Measurements from ENCODE around the gene BSN. TPM values are rescaled to one million over a fixed set of nuclear protein-coding genes. Genes with fewer than 3 reads are reported as not detected.

BSN gene
- total RNA-seq, 4 donors from 2014 or later = 0.04 to 0.36 (median 0.14) TPM

- no peak for DNase-seq (ENCODE audit: low spot score in 2 of 2)
- no peak overlapping the region for H3K4me3 ChIP-seq (ENCODE audit: low read depth, poor library complexity, severe bottlenecking)
- 57 to 61% methylated on average over 61 to 65 of the region's 75 CpGs for WGBS, 2 donors
- intact Hi-C loops (cut with DNase I; ENCODE audit: low total_unique reads) = no loop called here
- no peak for TF ChIP-seq POLR2A (IDR thresholded peaks at IDR 0.05)
- TF ChIP-seq CTCF (IDR thresholded peaks at IDR 0.05) = no peak
Measured at GRCh38 chr3:49717959-49718857, 163.9 kb downstream of the BSN start.

GRCh38 chr3:49718858-49719213 is 164.6 kb downstream of the BSN start:
- 8 to 17% methylated on average over 27 to 33 of the region's 33 CpGs for WGBS, 2 donors
- intact Hi-C loops (cut with DNase I; ENCODE audit: low total_unique reads) = no loop called here
- no peak for TF ChIP-seq POLR2A (IDR thresholded peaks at IDR 0.05)
- TF ChIP-seq CTCF (IDR thresholded peaks at IDR 0.05) = no peak
- no peak for DNase-seq (ENCODE audit: low spot score in 2 of 2)
- H3K4me3 ChIP-seq (ENCODE audit: low read depth, poor library complexity, severe bottlenecking) = peak overlapping the region; percentile 1

- DNase-seq (ENCODE audit: low spot score in 2 of 2) = peak; percentile 95 to 99
- peak within 1 kb of the TSS; percentile 1 for H3K4me3 ChIP-seq (ENCODE audit: low read depth, poor library complexity, severe bottlenecking)
- WGBS, 2 donors = 0 to 1% methylated on average over 26 to 50 of the region's 50 CpGs
- TF ChIP-seq CTCF (IDR thresholded peaks at IDR 0.05) (no peak), POLR2A (IDR thresholded peaks at IDR 0.05) (no peak)
- intact Hi-C loops (cut with DNase I; ENCODE audit: low total_unique reads) = no loop called here
Measured at GRCh38 chr3:49719214-49719884, 165.1 kb downstream of the BSN start, which contains the start of gene AMIGO3. AMIGO3 (minus strand) TSS chr3:49719684; CDS start chr3:49719465, 219 bp downstream.

Other genes with a start within 250 kb of the BSN start
- 10 to 100 TPM; 29.9 to 34.2 (median 31.5) TPM for gene USP4, start 214.4 kb upstream of the BSN start, total RNA-seq
- gene GPX1, start 196.1 kb upstream of the BSN start, total RNA-seq = 100 to 1,000 TPM; 116 to 224 (median 161) TPM
- 100 to 1,000 TPM; 266 to 511 (median 312) TPM for gene RHOA, start 142.5 kb upstream of the BSN start, total RNA-seq
- 10 to 100 TPM in 3 of 4 donors, 1 to 10 TPM in 1; 6.6 to 26.4 (median 14.1) TPM for gene TCTA, start 142.1 kb upstream of the BSN start, total RNA-seq
- 1 to 10 TPM; 1.8 to 9.3 (median 5.4) TPM for gene AMT, start 132.0 kb upstream of the BSN start, total RNA-seq
- gene NICN1, start 125.2 kb upstream of the BSN start, total RNA-seq = 1 to 10 TPM; 3.4 to 6.7 (median 5.9) TPM
- 10 to 100 TPM; 43.0 to 88.0 (median 65.5) TPM for gene DAG1, start 84.2 kb upstream of the BSN start, total RNA-seq
- 10 to 100 TPM; 73.8 to 92.4 (median 83.1) TPM for gene APEH, start 119.9 kb downstream of the BSN start, total RNA-seq
- 10 to 100 TPM; 12.9 to 24.7 (median 17.4) TPM for gene MST1, start 135.0 kb downstream of the BSN start, total RNA-seq
- gene RNF123, start 135.1 kb downstream of the BSN start, total RNA-seq = 10 to 100 TPM; 12.8 to 28.4 (median 26.5) TPM
- 1 to 10 TPM; 1.0 to 3.7 (median 3.1) TPM for gene AMIGO3, start 165.2 kb downstream of the BSN start, total RNA-seq
- gene GMPPB, start 169.5 kb downstream of the BSN start, total RNA-seq = 10 to 100 TPM; 10.1 to 27.6 (median 18.2) TPM
- gene IP6K1, start 232.1 kb downstream of the BSN start, total RNA-seq = 10 to 100 TPM; 44.1 to 56.5 (median 51.6) TPM
- gene CDHR4, start 245.4 kb downstream of the BSN start, total RNA-seq = under 1 TPM in 2 of 4 donors, not detected in 2; 0.36 to 0.84 TPM
- gene INKA1, start 248.8 kb downstream of the BSN start, total RNA-seq = 10 to 100 TPM; 30.4 to 56.1 (median 37.9) TPM